Urothelium cell line (cell line): ENCODE data around the gene PPM1M.

Experiments used
- DNase-seq: peaks from one replicate; pipeline ENCODE4 v3.0.0; 2011; ENCODE audit warnings: low spot score, mixed read lengths
- FAIRE-seq: peaks from 2 replicates; lab custom pipeline; 2011; peaks lifted over from hg19 to GRCh38; lab: Jason Lieb, UNC

The PPM1M gene

DNA sequence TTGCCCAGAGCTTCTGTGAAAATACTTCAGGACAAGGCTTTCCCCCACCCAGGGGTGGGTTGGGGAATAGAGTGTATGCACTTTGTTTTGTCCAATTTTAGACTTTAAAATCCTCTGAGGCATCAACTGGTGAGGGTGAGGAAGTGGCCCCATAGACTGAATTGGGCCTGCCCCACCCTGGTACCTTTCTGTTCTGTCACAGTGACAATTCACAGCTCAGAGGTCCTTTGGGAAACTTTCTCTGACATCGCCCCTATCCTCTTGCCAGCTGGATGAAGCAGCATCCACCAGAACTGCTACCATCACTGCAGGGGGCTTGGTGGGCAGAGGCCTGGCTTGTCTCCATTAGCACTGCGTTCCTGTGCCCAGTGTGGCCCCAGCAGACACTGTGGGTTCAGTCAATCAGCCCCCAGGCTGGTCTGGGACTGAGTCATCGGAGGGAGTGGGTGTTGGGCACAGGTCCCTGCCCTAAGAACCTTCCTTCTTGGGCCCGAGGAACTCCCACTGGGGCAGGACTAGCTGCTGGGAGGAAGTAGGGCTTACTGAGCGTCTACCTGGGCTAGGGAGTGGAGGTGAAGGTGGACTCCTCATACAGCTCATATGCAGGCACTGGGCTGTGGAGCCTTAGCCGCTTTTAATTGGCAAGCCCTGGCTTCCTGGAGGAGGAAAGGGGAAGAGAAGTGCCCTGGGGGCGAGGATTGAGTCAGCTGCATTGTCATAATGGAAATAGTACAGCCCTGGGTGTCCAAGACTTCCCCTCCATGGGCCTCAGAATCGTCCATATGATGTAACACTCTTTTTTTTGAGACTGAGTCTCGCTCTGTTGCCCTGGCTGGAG lies 1.5 kb upstream of the PPM1M start:
- FAIRE-seq, result no peak
- peak; percentile 36 for DNase-seq

DNA sequence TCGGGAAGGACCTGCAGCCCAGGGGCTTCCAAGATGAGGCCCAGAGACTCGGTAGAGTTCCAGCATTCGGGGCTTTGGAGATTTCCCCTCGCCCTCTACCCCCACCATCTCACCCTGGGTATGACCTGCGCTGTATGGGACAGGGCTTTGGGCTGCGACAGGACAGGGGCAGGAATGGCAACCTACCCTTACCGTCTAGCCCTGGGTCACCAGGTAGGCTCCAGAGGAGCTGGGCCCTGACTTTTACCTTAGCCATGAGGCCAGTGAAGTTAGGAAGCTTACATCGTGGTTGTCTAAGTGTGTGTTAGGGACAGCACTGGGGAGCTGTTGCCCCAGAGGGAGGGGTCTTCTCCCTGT lies 683 bp downstream of the PPM1M start:
- no peak for FAIRE-seq
- no peak for DNase-seq

DNA sequence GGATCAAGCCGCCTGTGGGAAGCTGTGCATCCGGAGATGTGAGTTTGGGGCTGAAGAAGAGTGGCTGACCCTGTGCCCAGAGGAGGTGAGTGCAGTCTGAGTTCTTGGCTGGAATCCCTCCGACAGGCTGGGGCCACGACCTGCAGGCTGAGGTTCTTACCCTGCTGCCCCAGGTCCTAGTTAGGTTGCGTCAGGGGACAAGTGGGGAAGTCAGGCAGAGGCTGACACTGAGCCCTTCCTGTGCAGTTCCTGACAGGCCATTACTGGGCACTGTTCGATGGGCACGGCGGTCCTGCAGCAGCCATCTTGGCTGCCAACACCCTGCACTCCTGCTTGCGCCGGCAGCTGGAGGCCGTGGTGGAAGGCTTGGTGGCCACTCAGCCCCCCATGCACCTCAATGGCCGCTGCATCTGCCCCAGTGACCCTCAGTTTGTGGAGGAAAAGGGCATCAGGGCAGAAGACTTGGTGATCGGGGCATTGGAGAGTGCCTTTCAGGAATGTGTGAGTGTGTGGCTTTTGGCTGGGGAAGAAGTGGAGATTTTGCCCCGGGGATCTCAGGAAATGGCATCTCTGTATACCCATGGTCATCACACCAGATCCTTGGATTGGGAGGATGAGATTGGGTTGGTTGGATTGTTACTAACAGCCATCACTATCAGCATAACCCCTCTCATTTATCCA lies 1.3 kb downstream of the PPM1M start:
- FAIRE-seq, result no peak
- DNase-seq, result no peak

DNA sequence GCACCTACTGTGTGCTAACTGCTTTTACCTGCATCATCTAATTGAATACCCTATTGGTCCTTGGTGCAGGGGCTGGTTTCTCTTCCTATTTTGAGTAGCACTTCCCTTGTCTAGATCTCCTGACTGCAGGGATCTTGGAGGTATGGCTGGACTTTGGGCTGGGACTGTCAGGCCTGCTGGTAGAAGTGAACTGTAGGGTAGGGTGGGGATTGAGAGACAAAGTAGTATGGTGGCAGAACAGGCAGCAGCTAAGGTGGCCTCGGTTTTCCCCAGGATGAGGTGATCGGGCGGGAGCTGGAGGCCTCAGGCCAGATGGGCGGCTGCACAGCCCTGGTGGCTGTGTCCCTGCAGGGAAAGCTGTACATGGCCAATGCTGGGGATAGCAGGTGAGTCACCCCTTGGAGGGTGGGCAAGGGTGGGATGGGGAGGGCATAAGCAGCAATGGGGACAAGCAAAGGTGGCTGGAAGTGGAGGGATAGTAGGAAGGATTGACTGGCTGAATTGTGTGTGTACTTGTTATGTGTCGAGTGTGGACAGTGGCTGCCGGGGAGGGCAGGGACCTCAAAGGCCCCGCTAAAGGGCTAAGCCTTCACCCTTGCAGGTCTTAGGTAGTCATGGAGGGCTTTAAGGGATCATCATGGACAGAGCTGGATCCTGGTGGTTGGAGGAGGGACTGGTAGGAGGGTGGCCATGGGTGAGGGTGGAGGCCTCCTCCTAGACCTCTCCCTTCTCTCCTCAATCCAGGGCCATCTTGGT lies 2.0 kb downstream of the PPM1M start:
- DNase-seq (no peak), FAIRE-seq (no peak)

DNA sequence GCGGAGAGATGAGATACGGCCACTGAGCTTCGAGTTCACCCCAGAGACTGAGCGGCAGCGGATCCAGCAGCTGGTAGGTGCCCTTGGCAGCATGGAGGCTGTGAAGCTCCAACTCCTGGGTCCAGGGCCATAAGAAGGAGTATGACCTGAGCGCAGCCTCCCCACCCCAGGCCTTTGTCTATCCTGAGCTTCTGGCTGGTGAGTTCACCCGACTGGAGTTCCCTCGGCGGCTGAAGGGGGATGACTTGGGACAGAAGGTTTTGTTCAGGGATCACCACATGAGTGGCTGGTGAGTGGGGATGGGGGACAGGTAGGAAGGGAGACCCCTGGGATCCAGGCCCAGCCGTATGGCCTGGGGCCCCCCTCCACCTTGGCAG lies 2.6 kb downstream of the PPM1M start:
- DNase-seq (no peak), FAIRE-seq (no peak)

DNA sequence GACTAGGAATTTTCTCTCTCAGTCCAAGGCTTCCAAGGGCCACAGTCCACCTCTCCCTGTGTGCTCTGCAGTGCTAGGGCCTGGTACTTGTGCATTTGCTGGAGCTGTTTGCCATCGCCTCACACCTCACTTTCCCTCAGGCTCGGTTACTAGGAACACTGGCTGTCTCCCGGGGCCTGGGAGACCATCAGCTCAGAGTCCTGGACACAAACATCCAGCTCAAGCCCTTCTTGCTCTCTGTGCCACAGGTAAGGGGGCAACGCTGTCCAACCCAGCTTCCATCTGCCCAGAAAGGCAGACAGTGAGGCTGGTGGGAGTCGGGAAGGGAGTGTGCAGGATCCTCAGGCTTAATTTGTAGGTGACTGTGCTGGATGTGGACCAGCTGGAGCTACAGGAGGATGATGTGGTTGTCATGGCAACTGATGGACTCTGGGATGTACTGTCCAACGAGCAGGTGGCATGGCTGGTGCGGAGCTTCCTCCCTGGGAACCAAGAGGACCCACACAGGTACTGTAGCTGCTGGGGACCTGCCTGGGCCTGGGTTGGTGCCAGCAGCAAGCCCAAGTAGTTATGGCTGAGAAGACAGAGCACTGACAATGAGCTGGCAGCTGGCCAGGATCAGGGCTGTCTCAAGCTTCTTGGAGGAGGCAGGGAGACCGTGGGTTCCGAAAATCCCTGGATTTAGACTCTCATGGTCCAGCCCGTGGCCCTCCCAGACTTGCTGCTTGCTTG lies 3.4 kb downstream of the PPM1M start:
- FAIRE-seq, result no peak

DNA sequence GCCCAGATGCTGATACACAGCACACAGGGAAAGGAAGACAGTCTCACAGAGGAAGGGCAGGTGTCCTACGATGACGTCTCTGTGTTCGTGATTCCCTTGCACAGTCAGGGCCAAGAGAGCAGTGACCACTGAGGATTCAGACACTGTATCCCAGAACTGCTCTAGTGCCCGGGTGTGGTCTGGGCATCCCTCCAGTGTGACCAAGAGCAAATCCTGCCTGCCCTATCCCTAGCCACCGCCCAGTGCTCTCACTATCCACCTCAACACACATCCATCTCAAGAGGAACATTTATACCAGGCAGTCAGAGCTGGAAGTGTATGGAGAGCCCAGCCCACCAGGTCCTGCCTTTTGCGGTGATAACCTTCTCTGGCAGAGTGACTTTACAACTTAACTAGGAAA lies 4.1 kb downstream of the PPM1M start:
- DNase-seq, result no peak
- FAIRE-seq, result no peak

More for the DNA sequence above, 3.4 kb downstream of the PPM1M start:
- no peak for DNase-seq

DNA sequence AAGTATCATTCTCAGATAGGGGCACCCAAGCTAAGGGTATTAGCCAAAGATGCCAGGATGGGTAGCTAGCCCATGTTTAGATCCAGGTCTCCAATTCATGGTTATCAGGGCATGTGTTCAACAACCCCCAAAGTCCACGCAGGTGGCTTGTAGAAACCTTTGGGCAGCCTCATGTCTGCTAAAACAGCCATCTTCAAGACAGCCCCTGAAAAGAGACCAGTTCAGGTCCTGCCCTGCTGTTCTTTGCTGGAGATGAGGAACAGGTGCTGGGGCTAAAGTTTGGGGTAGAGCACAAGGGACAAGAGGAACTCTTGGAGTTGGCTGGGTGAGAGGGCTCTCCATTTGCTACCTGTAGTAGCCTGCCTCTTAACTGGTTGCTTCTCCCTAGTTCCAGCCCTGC lies 4.6 kb downstream of the PPM1M start:
- no peak for DNase-seq

DNA sequence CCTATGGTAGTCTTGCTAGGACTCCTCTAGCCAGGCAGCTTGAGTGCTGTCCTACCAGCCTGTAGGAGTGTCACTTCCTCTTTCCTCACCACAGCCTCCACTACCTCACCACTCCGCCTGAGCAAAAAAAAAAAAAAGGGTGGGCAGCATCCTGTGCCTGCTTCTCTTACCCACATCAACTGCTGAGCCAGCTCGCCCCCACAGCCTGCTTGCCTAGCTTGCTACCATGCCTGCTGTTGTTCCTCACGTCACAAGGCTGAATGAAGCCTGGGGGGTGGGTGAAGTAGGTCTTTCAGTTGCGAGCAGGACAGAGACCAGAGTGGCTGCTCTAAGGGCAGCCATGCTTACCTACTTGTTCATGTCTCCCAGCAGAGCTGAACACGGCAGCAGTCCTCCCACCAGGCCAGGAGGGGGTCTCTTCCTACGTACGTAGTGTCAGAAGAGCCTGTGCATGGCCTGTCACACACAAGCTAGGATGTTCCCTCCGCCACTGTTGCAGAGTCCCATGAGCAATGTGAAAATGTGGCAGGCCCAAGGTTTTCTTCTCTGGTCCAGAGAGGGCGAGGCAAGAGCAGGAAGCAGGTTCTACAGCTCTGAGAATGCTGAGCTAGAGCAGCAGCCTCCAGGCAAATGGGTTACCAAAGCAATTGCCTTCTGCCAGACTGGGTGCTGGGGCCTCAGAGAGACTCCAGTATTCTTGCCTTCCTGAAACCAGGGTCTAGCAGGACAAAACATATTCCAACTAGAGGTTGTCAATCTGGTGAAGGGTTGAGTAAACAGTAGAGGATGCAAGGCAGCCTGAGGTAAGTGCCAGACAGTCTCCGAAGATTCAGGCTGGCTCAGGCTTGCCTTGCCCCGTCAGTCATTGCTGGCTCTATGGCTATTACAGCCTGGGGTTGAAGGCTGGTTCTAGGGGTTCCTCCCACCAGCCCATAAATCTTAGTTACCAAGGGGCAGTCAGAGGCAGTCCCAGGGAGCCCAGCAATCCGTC lies 8.1 kb downstream of the PPM1M start:
- FAIRE-seq, result no peak
- no peak for DNase-seq

More for the DNA sequence above, 4.6 kb downstream of the PPM1M start:
- FAIRE-seq, result no peak

DNA sequence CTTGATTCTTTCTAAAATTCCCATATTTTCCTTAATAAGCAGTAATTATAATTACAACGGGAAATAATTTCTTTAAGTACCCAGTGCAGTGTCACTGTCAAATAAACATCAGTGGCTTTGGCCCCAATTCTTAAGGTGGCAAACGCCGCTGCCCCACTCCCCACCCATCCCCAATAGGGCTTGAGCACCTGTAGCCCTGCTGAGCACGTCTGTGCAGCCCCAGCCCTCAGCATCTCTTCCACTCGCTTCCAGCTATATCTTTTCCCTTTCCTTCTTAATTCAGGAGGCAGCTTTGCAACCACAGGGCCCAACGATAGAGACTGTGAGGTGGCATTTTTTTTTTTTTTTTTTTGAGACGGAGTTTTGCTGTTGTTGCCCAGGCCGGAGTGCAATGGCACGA lies 9.0 kb downstream of the PPM1M start:
- no peak for FAIRE-seq
- no peak for DNase-seq

DNA sequence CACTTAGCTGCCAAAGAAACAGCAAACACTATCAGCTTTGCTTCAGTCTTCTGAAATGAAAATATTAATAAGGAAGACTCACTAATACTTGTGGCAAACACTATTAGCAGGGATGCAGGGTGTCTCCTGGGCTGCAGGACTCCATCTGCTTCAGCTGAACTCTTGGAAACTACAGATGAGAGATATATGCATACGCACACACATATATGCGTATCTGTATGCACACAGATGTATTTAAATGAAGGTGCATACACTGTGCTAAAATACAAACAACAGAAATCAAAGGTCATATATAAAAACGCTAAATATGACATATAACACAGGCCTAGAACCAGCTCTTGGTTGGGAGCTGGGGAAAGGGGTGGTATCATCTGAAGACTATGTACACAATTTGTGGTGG lies 10.6 kb downstream of the PPM1M start:
- DNase-seq, result no peak

DNA sequence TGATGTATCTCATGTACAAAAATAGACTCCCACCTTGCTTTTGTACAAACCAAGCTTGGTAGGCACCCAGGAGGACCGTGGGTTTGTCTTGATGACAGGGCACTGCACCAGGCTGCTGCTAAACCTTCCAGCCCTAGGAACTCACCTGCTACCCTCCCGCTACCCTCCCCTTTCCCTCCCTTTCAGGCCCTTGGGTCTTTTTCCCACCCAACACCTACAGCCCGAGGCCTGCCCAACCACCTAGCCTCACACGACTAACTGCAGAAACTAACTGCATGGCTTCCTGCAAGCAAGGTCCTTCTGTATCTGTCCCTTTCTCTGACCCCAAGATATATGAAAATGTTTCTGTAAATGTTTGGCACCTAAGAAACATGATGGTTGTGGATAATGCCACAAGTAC lies 11.1 kb downstream of the PPM1M start:
- DNase-seq (no peak), FAIRE-seq (no peak)

More for the DNA sequence above, 10.6 kb downstream of the PPM1M start:
- FAIRE-seq, result no peak

DNA sequence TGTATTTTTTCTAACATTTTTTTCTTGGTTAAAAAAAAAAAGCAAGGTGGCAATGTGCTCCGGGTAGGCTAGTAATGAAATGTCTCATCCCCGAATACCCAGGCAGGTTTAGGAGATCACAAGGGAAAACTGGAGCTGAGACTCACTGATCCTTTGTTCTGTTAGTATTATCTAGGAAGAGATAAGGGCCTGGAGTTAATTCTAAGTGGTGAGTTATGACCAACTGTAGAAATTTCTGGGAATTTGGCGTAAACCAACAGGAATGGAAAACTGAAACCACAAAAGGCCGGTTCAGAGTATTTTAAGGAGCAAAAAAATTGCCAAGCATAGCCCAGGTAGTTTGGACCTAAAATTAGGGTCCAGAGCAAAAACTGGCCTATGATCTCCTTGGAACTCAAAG lies 12.4 kb downstream of the PPM1M start:
- DNase-seq, result no peak
- no peak for FAIRE-seq

DNA sequence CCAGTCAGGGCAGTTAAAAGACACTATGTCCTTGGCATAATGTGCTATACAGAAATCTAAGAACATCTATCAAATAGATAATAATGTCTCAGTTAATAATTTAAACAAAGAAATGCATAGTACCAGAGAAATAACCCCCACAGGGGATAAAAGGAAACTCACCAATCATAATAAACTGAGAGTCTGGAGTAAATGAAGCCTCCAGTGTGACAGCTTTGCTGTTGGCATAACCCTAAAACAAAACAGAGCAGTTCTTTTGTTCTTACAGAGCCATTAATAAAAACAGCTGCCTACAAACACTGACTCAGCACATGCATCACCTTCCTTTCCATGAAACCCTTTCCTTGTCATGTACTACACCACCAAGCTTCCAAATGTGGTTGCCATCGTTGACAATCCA lies 13.5 kb downstream of the PPM1M start:
- no peak for DNase-seq
- FAIRE-seq, result no peak

DNA sequence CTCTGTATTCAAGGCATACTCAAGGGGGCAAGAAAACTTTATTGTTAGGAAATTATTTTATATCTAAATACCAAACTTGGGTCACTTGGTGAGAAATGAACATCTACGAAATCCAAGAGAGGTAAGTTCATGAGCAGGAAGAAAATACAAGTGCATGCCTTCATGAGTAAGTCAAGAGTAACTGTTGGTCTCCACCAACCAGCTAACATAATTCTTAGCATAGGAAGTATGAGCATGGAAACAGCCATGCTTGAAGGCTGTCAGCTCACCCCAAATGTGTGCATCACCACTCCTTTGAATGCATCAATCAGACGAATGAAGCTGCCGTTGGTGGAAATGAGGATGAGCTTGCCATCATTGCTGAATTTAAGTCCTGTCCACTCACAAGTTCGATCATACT lies 13.9 kb downstream of the PPM1M start:
- no peak for DNase-seq
- FAIRE-seq, result no peak

DNA sequence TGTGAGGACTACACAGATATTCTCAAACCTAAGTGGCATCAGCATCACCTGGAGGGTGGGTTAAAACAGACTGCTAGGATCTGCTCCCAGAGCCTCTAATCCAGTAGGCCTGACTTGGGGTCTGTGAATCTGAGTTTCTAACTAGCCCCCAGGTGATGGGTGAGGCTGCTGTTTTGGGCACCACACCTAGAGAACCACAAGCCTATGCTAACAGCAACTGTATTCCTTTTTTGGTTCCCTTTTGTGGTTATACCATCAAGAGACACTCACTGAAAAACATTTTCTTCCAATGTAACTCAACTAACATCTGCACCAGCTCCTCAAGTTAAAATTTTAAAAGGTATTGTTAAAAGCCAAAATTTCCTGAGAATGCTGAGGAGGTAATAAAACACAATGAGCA lies 16.9 kb downstream of the PPM1M start:
- FAIRE-seq (no peak), DNase-seq (no peak)

DNA sequence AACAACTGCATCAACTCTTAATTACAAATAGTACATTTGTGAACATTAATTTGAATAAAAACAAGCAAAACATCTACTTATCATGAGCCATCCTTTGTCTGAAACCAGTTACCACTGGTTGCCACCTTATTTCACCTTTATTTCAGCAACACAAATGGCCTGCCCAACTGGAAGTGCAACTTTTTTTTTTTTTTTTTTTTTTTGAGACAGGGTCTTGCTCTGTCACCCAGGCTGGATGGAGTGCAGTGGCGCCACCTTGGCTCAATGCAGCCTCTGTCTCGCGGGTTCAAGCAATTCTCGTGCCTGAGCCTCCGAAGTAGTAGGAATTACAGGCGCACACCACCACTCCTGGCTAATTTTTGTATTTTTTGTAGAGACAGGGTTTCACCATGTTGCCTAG lies 19.8 kb downstream of the PPM1M start:
- no peak for FAIRE-seq
- no peak for DNase-seq

DNA sequence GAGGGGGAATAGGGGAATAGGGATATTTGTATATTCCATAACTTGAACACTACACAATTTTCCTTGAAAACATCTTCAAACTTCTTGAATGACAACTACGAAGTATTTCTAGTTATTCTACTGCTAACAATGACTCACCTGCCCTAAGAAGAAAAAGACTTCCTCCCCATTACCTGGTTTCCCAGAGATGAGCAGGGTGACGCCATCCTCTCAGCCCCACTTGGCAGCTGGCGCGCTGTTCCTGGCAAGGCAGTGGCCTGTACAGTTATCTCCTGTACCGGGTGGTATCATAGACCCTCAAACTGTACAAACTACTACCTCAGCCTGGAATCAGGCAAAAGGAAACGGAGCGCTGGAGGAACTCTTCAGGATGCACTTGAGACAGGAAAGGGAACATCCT lies 22.5 kb downstream of the PPM1M start:
- FAIRE-seq, result no peak
- DNase-seq, result no peak

DNA sequence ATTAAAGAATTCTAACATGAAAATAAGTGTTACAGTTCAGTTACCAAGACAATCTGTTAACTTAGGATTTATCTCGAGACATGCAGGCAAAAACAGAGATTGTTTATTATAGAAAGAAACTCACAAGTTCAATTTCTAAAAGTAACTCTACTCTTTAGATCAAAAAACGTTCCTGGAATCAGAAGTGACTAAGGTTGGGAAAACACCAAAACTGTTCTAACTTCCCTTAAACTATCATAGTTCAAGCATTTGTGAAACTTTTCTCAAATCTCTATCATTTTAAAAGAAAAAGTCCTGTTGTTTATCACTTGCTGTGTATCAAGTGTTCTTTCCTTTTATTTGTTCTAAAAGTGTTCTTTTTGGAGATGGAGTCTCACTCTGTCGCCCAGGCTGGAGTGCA lies 24.2 kb downstream of the PPM1M start:
- DNase-seq, result no peak
- FAIRE-seq, result no peak

DNA sequence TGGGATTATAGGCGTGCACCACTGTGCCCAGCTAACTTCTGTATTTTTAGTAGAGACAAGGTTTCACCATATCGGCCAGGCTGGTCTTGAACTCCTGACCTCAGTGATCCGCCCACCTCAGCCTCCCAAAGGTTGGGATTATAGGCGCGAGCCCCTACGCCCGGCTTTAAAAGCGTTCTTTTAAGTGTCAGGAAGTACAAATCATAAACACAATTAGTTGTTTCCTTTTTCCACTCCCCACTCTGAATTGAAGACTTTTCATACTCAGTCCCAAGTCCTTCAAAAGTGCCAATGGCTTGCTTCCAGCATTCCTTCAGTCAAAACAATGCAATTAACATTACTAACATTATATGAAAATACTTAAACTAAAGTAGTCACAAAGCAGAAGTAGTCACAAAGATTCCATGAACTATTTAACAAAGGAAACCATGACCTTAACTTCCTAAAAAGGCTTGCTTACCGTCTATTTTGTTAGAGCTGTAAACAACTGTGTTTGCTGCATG lies 24.7 kb downstream of the PPM1M start:
- FAIRE-seq, result no peak
- DNase-seq, result no peak
